ENCODE data around the gene PBRM1. TPM values are rescaled to one million over a fixed set of nuclear protein-coding genes. Genes with fewer than 3 reads are reported as not detected.

Gene PBRM1
- total RNA-seq, 4 donors from 2014 or later: 111 to 165 (median 125) TPM

DNA sequence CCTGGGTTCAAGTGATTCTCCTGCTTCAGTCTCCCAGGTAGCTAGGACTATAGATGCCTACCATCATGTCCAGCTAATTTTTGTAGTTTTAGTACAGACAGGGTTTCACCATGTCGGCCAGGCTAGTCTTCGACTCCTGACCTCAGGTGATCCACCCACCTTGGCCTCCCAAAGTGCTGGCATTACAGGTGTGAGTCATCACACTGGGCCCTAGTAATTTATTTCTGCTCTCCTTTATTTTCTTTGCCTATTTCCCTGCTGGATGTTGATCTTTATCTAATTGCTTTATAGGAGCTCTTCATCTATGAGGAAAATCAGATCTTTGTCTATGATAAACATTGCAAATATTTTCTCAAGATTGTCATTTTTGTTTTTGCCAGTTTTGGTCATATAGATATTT is 117.6 kb downstream of the PBRM1 start:
- Histone ChIP-seq H3K4me1 (no peaks in the 10 kb centered on the region), H3K27ac (no peak overlapping the region), H3K9me3 (no peaks in the 10 kb centered on the region), H3K36me3 (peaks cover 7 to 11% of the 10 kb centered on the region in 2 donors), H3K4me3 (replicated peaks in 1 of 3) (no peak overlapping the region), H3K27me3 (no peaks in the 10 kb centered on the region)
- no peak for DNase-seq
- TF ChIP-seq POLR2A (IDR thresholded peaks at IDR 0.05) (no peak), CTCF (IDR thresholded peaks at IDR 0.05) (no peak)
- WGBS, 2 donors: 97 to 100% methylated on average over 2 of the region's 2 CpGs
- intact Hi-C loops (cut with DNase I): no loop called here

DNA sequence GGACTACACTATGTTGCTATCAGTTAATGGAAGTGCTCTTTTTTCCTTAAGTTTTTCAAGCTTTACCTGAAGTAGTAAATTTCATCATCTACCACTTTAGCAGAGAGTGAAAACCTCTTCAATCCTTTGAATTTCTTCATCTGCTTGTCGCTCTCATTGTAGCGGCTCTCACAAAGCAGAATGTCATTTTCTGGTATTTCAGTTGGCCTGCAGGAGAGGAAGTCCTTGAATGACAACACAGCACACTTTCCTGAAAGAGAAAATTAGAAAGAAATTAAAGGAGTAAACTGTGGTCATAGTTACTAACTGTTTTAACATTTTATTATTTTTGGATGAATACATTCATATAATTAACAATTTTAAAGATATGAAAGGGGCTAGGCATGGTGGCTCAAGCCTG is 121.7 kb downstream of the PBRM1 start:
- WGBS, 2 donors: 89 to 97% methylated on average over 2 of the region's 2 CpGs
- H3K27ac ChIP-seq: no peak overlapping the region
- H3K36me3 ChIP-seq: peaks cover 11 to 12% of the 10 kb centered on the region in 2 donors
- intact Hi-C loops (cut with DNase I): no loop called here
- DNase-seq: no peak
- no peaks in the 10 kb centered on the region for H3K9me3 ChIP-seq
- peaks cover 11 to 24% of the 10 kb centered on the region in 2 donors for H3K4me1 ChIP-seq
- no peak overlapping the region for H3K4me3 ChIP-seq (replicated peaks in 1 of 3)
- TF ChIP-seq CTCF (IDR thresholded peaks at IDR 0.05): no peak
- no peak for TF ChIP-seq POLR2A (IDR thresholded peaks at IDR 0.05)
- H3K27me3 ChIP-seq: no peaks in the 10 kb centered on the region

- H3K4me1 ChIP-seq: peaks cover 22 to 46% of the 10 kb centered on the region in 2 donors
- intact Hi-C loops (cut with DNase I): no loop called here
- H3K9me3 ChIP-seq: no peaks in the 10 kb centered on the region
- no peaks in the 10 kb centered on the region for H3K27me3 ChIP-seq
- H3K27ac ChIP-seq: peak overlapping the region in 1 of 3 donors; percentile 24
- DNase-seq: no peak
- WGBS, 2 donors: 77 to 83% methylated on average over 4 of the region's 4 CpGs
- no peak overlapping the region for H3K4me3 ChIP-seq (replicated peaks in 1 of 3)
- H3K36me3 ChIP-seq: peaks cover 12 to 16% of the 10 kb centered on the region in 2 donors
- TF ChIP-seq POLR2A (IDR thresholded peaks at IDR 0.05): no peak
- TF ChIP-seq CTCF (IDR thresholded peaks at IDR 0.05): no peak
These were observed 124.5 kb downstream of the PBRM1 start for GRCh38 chr3:52561028-52561747.

GRCh38 chr3:52558436-52558835 is 127.3 kb downstream of the PBRM1 start:
- peaks cover 8 to 13% of the 10 kb centered on the region in 2 donors for H3K36me3 ChIP-seq
- WGBS, 2 donors: 96 to 98% methylated on average over 5 of the region's 5 CpGs
- H3K27me3 ChIP-seq: no peaks in the 10 kb centered on the region
- no peak overlapping the region for H3K4me3 ChIP-seq (replicated peaks in 1 of 3)
- TF ChIP-seq CTCF (IDR thresholded peaks at IDR 0.05): no peak
- TF ChIP-seq POLR2A (IDR thresholded peaks at IDR 0.05): no peak
- no peak for DNase-seq
- no peaks in the 10 kb centered on the region for H3K9me3 ChIP-seq
- intact Hi-C loops (cut with DNase I): no loop called here
- peak overlapping the region in 1 of 3 donors; percentile 42 for H3K27ac ChIP-seq
- peaks cover 41 to 69% of the 10 kb centered on the region in 2 donors for H3K4me1 ChIP-seq

Data from thyroid gland (tissue), 4 donors.